HUES64 (cell line): ENCODE data around the gene PNPLA5.

Source experiments
- H3K27ac ChIP-seq: 2 replicates; pipeline ENCODE4 v1.7.0; 2013; ENCODE audit warnings: low read depth, low read length, inconsistent platforms
- H3K27me3 ChIP-seq: 2 replicates; pipeline ENCODE4 v1.6.1; 2013; ENCODE audit warnings: mild to moderate bottlenecking, low read length; ENCODE audit not compliant: insufficient read depth
- H3K36me3 ChIP-seq: 2 replicates; pipeline ENCODE4 v1.6.1; 2013; ENCODE audit warnings: mild to moderate bottlenecking, low read length; ENCODE audit not compliant: insufficient read depth
- H3K4me1 ChIP-seq: 2 replicates; pipeline ENCODE4 v1.6.1; 2013; ENCODE audit warnings: mild to moderate bottlenecking, low read length, moderate library complexity; ENCODE audit not compliant: insufficient read depth
- H3K4me3 ChIP-seq: 2 replicates; pipeline ENCODE4 v1.5.1; 2013; ENCODE audit warnings: mild to moderate bottlenecking, low read length, moderate library complexity
- H3K9ac ChIP-seq: 2 replicates; pipeline ENCODE4 v1.6.1; 2013; ENCODE audit warnings: mild to moderate bottlenecking, low read depth, low read length
- H3K9me3 ChIP-seq: 2 replicates; pipeline ENCODE4 v1.6.1; 2013; ENCODE audit warnings: low read depth, low read length; ENCODE audit not compliant: insufficient read depth
- WGBS: fragments of 150-250, 120-280 bp; methylation state at CpG from one replicate; pipeline ENCODE4 v1.1.7; 2013; ENCODE audit warnings: missing lambda C conversion rate; 5-methylcytosine and 5-hydroxymethylcytosine counted together

Gene PNPLA5

GRCh38 chr22:43843783-43844530, 47.9 kb downstream of the PNPLA5 start:
- Histone ChIP-seq H3K9ac (no peak overlapping the region), H3K4me1 (peaks cover 11% of the 10 kb centered on the region), H3K36me3 (peaks cover 2% of the 10 kb centered on the region), H3K27ac (no peak overlapping the region), H3K4me3 (no peak overlapping the region), H3K27me3 (no peaks in the 10 kb centered on the region), H3K9me3 (no peaks in the 10 kb centered on the region)
- WGBS, result 92% methylated on average over 19 of the region's 21 CpGs

- Histone ChIP-seq H3K27me3 (no peaks in the 10 kb centered on the region), H3K4me3 (no peak overlapping the region), H3K4me1 (peaks cover 6% of the 10 kb centered on the region), H3K9me3 (no peaks in the 10 kb centered on the region), H3K27ac (no peak overlapping the region), H3K9ac (no peak overlapping the region), H3K36me3 (peaks cover 18% of the 10 kb centered on the region)
- WGBS, result 96% methylated on average over 21 of the region's 21 CpGs
Observed at GRCh38 chr22:43841742-43842141, 50.1 kb downstream of the PNPLA5 start.

DNA sequence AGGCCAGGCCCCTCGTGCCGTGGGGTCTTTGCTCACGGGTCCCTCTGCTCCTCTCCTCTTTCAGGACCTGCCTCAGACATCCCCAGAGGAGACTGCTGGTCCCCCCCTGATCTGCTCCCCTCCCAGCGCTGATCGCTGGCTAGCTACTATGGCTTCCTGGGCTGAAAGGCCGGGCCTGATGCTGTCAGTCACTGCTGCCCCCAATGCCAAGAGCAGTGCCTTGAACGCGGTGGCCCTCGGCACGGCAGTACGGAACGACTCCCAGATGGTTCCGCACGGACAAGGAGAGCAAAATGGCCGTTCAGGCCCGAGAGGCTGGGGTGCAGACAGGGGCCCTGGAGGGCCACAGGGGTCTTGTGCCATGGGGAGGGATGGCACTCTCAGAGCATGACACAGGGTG, 51.0 kb downstream of the PNPLA5 start:
- Histone ChIP-seq H3K9ac (no peak overlapping the region), H3K27me3 (no peaks in the 10 kb centered on the region), H3K4me1 (peaks cover 1% of the 10 kb centered on the region; the same call in 1 of the 2 replicates), H3K4me3 (no peak overlapping the region), H3K9me3 (no peaks in the 10 kb centered on the region), H3K27ac (no peak overlapping the region), H3K36me3 (peaks cover 21% of the 10 kb centered on the region)
- 94% methylated on average over 16 of the region's 16 CpGs for WGBS

- Histone ChIP-seq H3K4me3 (no peak overlapping the region), H3K36me3 (peaks cover 21% of the 10 kb centered on the region), H3K4me1 (no peaks in the 10 kb centered on the region), H3K27ac (no peak overlapping the region), H3K9ac (no peak overlapping the region), H3K27me3 (no peaks in the 10 kb centered on the region), H3K9me3 (no peaks in the 10 kb centered on the region)
- WGBS, result 94% methylated on average over 13 of the region's 13 CpGs
Observed at GRCh38 chr22:43840431-43840830, 51.4 kb downstream of the PNPLA5 start.

GRCh38 chr22:43839781-43840180, 52.0 kb downstream of the PNPLA5 start:
- 89% methylated on average over 8 of the region's 8 CpGs for WGBS
- peaks cover 21% of the 10 kb centered on the region for H3K36me3 ChIP-seq

GRCh38 chr22:43838571-43839307, 53.1 kb downstream of the PNPLA5 start:
- Histone ChIP-seq H3K4me1 (no peaks in the 10 kb centered on the region), H3K9ac (no peak overlapping the region), H3K36me3 (peaks cover 21% of the 10 kb centered on the region), H3K27me3 (no peaks in the 10 kb centered on the region), H3K4me3 (no peak overlapping the region), H3K27ac (no peak overlapping the region), H3K9me3 (no peaks in the 10 kb centered on the region)
- WGBS, result 94% methylated on average over 25 of the region's 25 CpGs

More at GRCh38 chr22:43839781-43840180, 52.0 kb downstream of the PNPLA5 start:
- Histone ChIP-seq H3K27ac (no peak overlapping the region), H3K27me3 (no peaks in the 10 kb centered on the region), H3K4me1 (no peaks in the 10 kb centered on the region), H3K4me3 (no peak overlapping the region), H3K9me3 (no peaks in the 10 kb centered on the region), H3K9ac (no peak overlapping the region)

GRCh38 chr22:43838161-43838560, 53.7 kb downstream of the PNPLA5 start:
- Histone ChIP-seq H3K27me3 (no peaks in the 10 kb centered on the region), H3K27ac (no peak overlapping the region), H3K9ac (no peak overlapping the region), H3K9me3 (no peaks in the 10 kb centered on the region), H3K4me1 (no peaks in the 10 kb centered on the region), H3K36me3 (peaks cover 21% of the 10 kb centered on the region), H3K4me3 (no peak overlapping the region)
- 93% methylated on average over 10 of the region's 10 CpGs for WGBS

- peaks cover 21% of the 10 kb centered on the region for H3K36me3 ChIP-seq
- WGBS, result 90% methylated on average over 9 of the region's 9 CpGs
- no peaks in the 10 kb centered on the region for H3K9me3 ChIP-seq
Observed at GRCh38 chr22:43837666-43838065, 54.1 kb downstream of the PNPLA5 start.

DNA sequence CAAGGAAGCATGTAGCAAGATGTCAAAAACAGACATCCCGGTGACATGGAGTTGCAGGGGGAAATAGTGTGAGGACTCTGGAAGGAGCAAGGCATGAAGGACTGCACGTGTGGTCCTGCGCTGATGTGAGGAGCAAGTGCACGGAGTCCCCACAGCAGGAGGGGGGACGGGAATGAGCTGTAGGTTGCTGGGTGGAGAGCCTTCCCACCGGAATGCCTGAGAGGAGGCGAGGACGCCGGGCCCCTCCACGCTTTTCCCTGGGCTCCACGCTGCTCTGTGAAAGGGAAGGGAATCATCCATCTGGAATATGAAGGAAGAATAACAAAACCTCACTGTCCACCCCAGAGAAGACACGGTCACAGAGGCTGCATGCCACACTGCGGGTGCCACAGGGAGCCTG, 56.1 kb downstream of the PNPLA5 start:
- H3K27me3 ChIP-seq, result no peaks in the 10 kb centered on the region

More at GRCh38 chr22:43837666-43838065, 54.1 kb downstream of the PNPLA5 start:
- no peak overlapping the region for H3K4me3 ChIP-seq
- H3K4me1 ChIP-seq, result no peaks in the 10 kb centered on the region
- no peak overlapping the region for H3K9ac ChIP-seq
- H3K27me3 ChIP-seq, result no peaks in the 10 kb centered on the region
- H3K27ac ChIP-seq, result no peak overlapping the region

GRCh38 chr22:43835166-43835565, 56.6 kb downstream of the PNPLA5 start:
- Histone ChIP-seq H3K36me3 (peaks cover 28% of the 10 kb centered on the region), H3K9me3 (no peaks in the 10 kb centered on the region)
- WGBS, result 93% methylated on average over 12 of the region's 12 CpGs

More for the DNA sequence above, 56.1 kb downstream of the PNPLA5 start:
- Histone ChIP-seq H3K4me1 (no peaks in the 10 kb centered on the region), H3K4me3 (no peak overlapping the region), H3K9me3 (no peaks in the 10 kb centered on the region), H3K27ac (no peak overlapping the region), H3K9ac (no peak overlapping the region), H3K36me3 (peaks cover 28% of the 10 kb centered on the region)
- 94% methylated on average over 13 of the region's 13 CpGs for WGBS

More at GRCh38 chr22:43835166-43835565, 56.6 kb downstream of the PNPLA5 start:
- Histone ChIP-seq H3K27me3 (no peaks in the 10 kb centered on the region), H3K27ac (no peak overlapping the region), H3K4me1 (no peaks in the 10 kb centered on the region), H3K9ac (no peak overlapping the region), H3K4me3 (no peak overlapping the region)
